ENCODE measurements around the gene BORCS5.
"Not testable (repeated sequence)": the region's sequence is repeated elsewhere in the genome, so short reads cannot be mapped to it uniquely, and the experiment has no call there.

DNA sequence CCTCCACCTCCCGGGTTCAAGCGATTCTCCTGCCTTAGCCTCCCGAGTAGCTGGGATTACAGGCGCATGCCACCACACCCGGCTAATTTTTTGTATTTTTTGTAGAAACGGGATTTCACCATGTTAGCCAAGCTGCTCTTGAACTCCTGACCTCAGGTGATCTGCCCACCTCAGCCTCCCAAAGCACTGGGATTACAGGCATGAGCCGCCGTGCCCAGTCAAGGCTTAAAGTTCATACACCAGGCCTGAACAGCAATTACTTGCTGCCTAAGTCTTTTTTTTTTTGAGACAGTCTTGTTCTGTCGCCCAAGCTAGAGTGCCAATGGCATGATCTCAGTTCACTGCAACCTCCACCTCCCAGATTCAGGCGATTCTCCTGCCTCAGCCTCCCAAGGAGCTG, 46.2 kb upstream of the BORCS5 start:
- TF ChIP-seq, protein P1, sequence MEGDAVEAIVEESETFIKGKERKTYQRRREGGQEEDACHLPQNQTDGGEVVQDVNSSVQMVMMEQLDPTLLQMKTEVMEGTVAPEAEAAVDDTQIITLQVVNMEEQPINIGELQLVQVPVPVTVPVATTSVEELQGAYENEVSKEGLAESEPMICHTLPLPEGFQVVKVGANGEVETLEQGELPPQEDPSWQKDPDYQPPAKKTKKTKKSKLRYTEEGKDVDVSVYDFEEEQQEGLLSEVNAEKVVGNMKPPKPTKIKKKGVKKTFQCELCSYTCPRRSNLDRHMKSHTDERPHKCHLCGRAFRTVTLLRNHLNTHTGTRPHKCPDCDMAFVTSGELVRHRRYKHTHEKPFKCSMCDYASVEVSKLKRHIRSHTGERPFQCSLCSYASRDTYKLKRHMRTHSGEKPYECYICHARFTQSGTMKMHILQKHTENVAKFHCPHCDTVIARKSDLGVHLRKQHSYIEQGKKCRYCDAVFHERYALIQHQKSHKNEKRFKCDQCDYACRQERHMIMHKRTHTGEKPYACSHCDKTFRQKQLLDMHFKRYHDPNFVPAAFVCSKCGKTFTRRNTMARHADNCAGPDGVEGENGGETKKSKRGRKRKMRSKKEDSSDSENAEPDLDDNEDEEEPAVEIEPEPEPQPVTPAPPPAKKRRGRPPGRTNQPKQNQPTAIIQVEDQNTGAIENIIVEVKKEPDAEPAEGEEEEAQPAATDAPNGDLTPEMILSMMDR (IDR thresholded peaks at IDR 0.05): not testable (repeated sequence)
- TF ChIP-seq SIN3A (IDR thresholded peaks at IDR 0.05; ENCODE audit: borderline replicate concordance, insufficient read depth, low read depth, low read length); POLR2AphosphoS5 (IDR thresholded peaks at IDR 0.05; ENCODE audit: low read depth, low read length); REST (IDR thresholded peaks at IDR 0.05; ENCODE audit: insufficient read depth in 1 of 2, low read depth in 2 of 2, low read length in 1 of 2): not testable (repeated sequence)

Measured in Panc1 (cell line).